Panc1 (cell line): ENCODE results near the gene CEP68.

Experiments used
- CTCF ChIP-seq: fragments of 450-650 bp; IDR thresholded peaks from 2 replicates; pipeline ENCODE4 v1.5.1; 2017; ENCODE audit warnings: mild to moderate bottlenecking
- POLR2AphosphoS5 ChIP-seq: IDR thresholded peaks from 2 replicates; pipeline ENCODE4 v1.6.1; 2012; ENCODE audit warnings: mild to moderate bottlenecking, low read depth, low read length, moderate library complexity
- REST ChIP-seq, 2 experiments: IDR thresholded peaks; 2 replicates each; pipeline ENCODE4 v1.6.1; 2011 to 2012; ENCODE audit warnings: low read depth in 2 of 2, control low read depth in 1 of 2, low read length in 1 of 2, mild to moderate bottlenecking in 1 of 2, moderate library complexity in 1 of 2; ENCODE audit not compliant: insufficient read depth in 1 of 2

- TF ChIP-seq CTCF (no peak), POLR2AphosphoS5 (no peak), REST (IDR thresholded peaks at IDR 0.05; ENCODE audit: insufficient read depth in 1 of 2, low read depth in 2 of 2, low read length in 1 of 2) (no peak)
Measured at GRCh38 chr2:65043001-65043400, 13.2 kb upstream of the CEP68 start.
